ENCODE data around the gene PRRX2.
"Not testable (repeated sequence)": the region's sequence is repeated elsewhere in the genome, so short reads cannot be mapped to it uniquely, and the experiment has no call there.

Gene PRRX2

GRCh38 chr9:129636343-129636742, 29.1 kb upstream of the PRRX2 start:
- not testable (repeated sequence) for DNase-seq (ENCODE audit: low read depth, low spot score)

GRCh38 chr9:129637102-129637501, 28.3 kb upstream of the PRRX2 start:
- DNase-seq (ENCODE audit: low read depth, low spot score) = no peak

GRCh38 chr9:129637673-129638439, 27.6 kb upstream of the PRRX2 start:
- DNase-seq (ENCODE audit: low read depth, low spot score) = no peak

- no peak for DNase-seq (ENCODE audit: low read depth, low spot score)
These were observed 26.3 kb upstream of the PRRX2 start for GRCh38 chr9:129639034-129639630.

- DNase-seq (ENCODE audit: low read depth, low spot score) = no peak
These were observed 25.7 kb upstream of the PRRX2 start for GRCh38 chr9:129639756-129640085.

GRCh38 chr9:129640086-129640870, 25.2 kb upstream of the PRRX2 start:
- DNase-seq (ENCODE audit: low read depth, low spot score) = peak; percentile 96

GRCh38 chr9:129640871-129641749, 24.3 kb upstream of the PRRX2 start:
- no peak for DNase-seq (ENCODE audit: low read depth, low spot score)

- peak; percentile 99 for DNase-seq (ENCODE audit: low read depth, low spot score)
These were observed 23.5 kb upstream of the PRRX2 start, which contains the start of gene ASB6 for GRCh38 chr9:129641750-129642585. Gene ASB6 (minus strand): TSS chr9:129642151. CDS start chr9:129641999, 152 bp downstream.

- no peak for DNase-seq (ENCODE audit: low read depth, low spot score)
These were observed 21.7 kb upstream of the PRRX2 start for GRCh38 chr9:129643706-129644105.

- DNase-seq (ENCODE audit: low read depth, low spot score) = no peak
These were observed 21.1 kb upstream of the PRRX2 start for GRCh38 chr9:129644365-129644764.

- no peak for DNase-seq (ENCODE audit: low read depth, low spot score)
These were observed 20.5 kb upstream of the PRRX2 start for GRCh38 chr9:129644902-129645301.

- DNase-seq (ENCODE audit: low read depth, low spot score) = no peak
These were observed 19.2 kb upstream of the PRRX2 start for GRCh38 chr9:129646252-129646651.

GRCh38 chr9:129646654-129647053, 18.8 kb upstream of the PRRX2 start:
- DNase-seq (ENCODE audit: low read depth, low spot score) = no peak

GRCh38 chr9:129647635-129648034, 17.8 kb upstream of the PRRX2 start:
- DNase-seq (ENCODE audit: low read depth, low spot score) = no peak

GRCh38 chr9:129648092-129648763, 17.2 kb upstream of the PRRX2 start:
- no peak for DNase-seq (ENCODE audit: low read depth, low spot score)

- DNase-seq (ENCODE audit: low read depth, low spot score) = no peak
These were observed 16.7 kb upstream of the PRRX2 start for GRCh38 chr9:129648764-129649115.

- DNase-seq (ENCODE audit: low read depth, low spot score) = no peak
These were observed 15.4 kb upstream of the PRRX2 start for GRCh38 chr9:129649726-129650679.

GRCh38 chr9:129650680-129651235, 14.7 kb upstream of the PRRX2 start:
- no peak for DNase-seq (ENCODE audit: low read depth, low spot score)

Data from astrocyte of the hippocampus (primary cell).